GM12801 (cell line): ENCODE measurements around the gene MED10.

Source experiments
- TF ChIP-seq, protein P1 (sequence below): IDR thresholded peaks from one replicate; pipeline ENCODE4 v1.5.1; 2011; ENCODE audit warnings: control low read depth; ENCODE audit not compliant: insufficient read length; ENCODE audit errors: extremely low read depth

Gene MED10

GRCh38 chr5:6359555-6360322, 18.6 kb downstream of the MED10 start:
- TF ChIP-seq, protein P1, sequence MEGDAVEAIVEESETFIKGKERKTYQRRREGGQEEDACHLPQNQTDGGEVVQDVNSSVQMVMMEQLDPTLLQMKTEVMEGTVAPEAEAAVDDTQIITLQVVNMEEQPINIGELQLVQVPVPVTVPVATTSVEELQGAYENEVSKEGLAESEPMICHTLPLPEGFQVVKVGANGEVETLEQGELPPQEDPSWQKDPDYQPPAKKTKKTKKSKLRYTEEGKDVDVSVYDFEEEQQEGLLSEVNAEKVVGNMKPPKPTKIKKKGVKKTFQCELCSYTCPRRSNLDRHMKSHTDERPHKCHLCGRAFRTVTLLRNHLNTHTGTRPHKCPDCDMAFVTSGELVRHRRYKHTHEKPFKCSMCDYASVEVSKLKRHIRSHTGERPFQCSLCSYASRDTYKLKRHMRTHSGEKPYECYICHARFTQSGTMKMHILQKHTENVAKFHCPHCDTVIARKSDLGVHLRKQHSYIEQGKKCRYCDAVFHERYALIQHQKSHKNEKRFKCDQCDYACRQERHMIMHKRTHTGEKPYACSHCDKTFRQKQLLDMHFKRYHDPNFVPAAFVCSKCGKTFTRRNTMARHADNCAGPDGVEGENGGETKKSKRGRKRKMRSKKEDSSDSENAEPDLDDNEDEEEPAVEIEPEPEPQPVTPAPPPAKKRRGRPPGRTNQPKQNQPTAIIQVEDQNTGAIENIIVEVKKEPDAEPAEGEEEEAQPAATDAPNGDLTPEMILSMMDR: no peak

DNA sequence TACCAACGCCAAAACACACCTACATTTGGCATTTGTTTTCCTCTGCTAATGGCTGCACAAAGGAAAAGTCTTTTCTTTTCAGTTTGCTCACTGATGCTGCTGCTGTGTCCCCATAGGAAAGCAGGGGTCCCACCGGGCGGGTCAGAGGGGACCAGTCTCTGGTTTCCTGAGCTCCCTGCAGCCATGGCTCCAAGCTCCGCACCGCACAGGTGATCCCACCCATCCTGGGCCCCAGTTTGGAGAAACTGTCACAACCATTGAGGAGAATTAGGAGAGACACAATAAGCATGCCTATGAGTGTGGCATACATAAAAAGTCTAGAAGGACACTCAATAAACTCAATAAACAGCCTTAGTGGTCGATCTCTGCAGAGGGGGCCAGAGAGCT, 19.9 kb downstream of the MED10 start:
- TF ChIP-seq, protein P1: no peak

DNA sequence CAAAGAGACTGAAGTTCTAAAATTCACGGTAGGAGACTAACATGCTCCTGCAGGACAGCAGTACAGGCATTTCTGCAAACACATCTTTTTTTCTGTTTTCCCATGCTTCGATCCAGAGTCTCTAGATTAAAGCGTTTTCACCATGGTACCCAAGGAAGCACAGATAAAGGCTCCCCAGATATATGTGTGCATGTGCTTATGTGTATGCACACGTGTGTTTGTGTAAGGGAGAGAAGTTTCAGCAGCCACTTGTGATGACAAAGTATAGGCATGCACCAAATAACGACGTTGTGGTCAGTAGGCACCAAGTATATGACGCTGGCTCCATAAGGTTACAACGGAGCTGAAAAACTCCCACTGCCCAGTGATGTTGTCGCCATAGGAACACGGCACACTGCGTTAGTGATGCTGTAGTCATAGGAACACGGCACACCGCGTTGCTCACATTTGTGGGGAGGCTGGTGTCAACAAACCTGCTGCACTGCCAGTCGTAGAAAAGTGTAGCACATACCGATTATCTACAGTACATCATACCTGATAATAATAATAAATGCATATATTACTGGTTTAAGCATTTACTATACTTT, 21.7 kb downstream of the MED10 start:
- TF ChIP-seq, protein P1: no peak

GRCh38 chr5:6355294-6355693, 23.1 kb downstream of the MED10 start:
- TF ChIP-seq, protein P1: no peak

DNA sequence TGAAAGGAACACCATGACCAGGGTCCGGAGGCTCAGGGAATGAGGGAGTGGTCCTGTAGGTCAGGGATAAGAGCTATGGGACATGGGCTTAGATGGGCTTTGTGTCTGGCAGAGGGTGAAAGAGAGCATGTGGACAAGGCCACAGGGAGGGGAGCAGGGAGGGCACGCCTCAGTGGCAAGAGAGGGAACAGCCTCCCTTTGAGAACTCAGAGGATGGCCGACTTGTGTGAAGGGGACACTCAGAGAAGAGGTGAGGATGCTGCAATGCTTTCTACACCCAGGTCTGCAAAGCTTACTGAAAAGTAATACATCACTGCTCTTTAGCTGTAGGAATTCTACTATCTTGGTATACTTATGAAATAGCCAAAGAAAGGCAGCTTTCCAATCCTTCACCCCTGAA, 23.5 kb downstream of the MED10 start:
- TF ChIP-seq, protein P1: no peak

DNA sequence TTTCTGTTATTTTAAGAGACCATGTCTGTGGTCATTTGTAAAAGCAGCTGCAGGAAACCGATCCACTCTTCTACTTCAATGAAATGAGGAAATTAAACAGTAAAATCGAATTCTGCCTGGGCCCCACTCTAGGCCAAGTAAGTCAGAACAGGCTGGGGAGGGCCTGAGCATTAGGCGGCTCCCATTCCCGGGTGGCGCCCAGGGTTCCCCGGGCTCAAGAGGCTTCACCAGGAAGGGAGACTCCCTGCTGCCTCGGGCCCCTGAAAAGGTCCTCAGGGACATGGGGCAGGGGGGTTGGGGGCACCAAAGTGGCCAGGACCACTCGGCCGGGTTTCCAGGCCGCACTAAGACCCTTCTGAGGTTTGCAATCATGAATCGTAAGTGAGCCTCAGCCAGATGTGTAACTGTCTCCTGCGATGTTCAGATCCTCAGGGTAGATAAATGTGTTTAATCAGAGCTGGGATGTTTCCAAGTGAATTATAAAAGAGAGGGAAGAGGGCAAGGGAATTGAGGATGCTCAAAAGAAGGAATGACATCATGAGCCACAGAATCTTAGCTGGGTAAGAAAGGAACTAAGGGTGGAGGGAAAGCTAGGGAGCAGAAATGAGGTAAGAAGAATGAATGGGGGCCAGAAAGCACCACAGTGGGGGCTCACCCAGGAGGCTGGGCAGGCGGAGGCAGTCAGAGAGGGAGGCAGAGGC, 24.6 kb downstream of the MED10 start:
- TF ChIP-seq, protein P1: no peak

DNA sequence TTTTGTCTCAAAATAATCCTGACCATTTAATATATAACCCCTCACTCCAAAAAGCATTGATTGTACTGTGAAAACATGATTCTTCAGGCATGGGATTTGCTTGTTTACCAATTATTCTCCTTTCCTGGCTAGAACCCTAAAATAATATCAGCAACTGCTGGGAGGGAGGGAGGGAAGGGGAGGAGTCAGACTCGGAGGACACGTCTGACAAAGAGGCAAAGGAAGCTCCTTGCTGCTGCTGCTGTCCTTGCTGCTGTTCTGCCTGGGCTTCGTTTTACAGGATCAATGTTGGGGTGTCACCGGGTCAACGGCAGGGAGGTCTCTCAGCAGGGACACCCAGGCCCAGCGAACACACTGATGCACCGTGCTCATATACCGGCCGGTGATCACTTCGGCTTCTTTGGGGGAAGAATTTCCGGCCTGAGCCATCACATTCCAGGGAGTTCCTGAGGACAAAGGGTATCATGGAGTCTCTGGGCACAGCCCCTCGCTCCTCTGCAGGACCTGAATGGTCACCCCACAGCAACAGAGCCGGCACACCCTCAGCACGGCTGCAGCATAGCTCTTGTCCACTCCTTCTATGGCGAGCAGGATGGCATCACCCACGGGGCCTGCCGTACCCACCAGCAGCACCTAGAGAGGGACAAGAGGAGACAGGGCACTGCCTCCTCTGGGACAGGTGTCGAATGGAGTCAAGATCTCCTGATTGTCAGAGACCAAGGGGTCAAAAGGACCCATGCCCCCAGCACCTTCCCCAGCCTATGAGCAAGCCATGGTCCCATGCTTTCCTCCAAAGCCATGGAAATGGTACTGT, 27.9 kb downstream of the MED10 start:
- TF ChIP-seq, protein P1: no peak
